Stimulated activated CD4-positive, alpha-beta T cell treated with anti-CD3 and anti-CD28 coated beads, Interleukin-4, amount 100 ng/mL, for 24 hours (primary cell): Measurements from ENCODE around the gene MID1IP1.

Experiments used
- DNase-seq: peaks from one replicate; pipeline ENCODE4 v3.0.0-alpha.2; 2020

Gene MID1IP1

GRCh38 chrX:38800981-38801845 is at the start of gene MID1IP1:
MID1IP1 (plus strand) TSS chrX:38801459; CDS start chrX:38804947, 3,488 bp downstream.
- peak; percentile 71 for DNase-seq

- peak; percentile 40 for DNase-seq
Observed at GRCh38 chrX:38754102-38754790, 47.0 kb upstream of the MID1IP1 start.

- no peak for DNase-seq
Observed at GRCh38 chrX:38754818-38755718, 46.2 kb upstream of the MID1IP1 start.

GRCh38 chrX:38760883-38761282 is 40.4 kb upstream of the MID1IP1 start:
- DNase-seq = no peak

- DNase-seq = peak; percentile 4
Observed at GRCh38 chrX:38768079-38768478, 33.2 kb upstream of the MID1IP1 start.

- no peak for DNase-seq
Observed at GRCh38 chrX:38770152-38770551, 31.1 kb upstream of the MID1IP1 start.

GRCh38 chrX:38774249-38774648 is 27.0 kb upstream of the MID1IP1 start:
- no peak for DNase-seq

GRCh38 chrX:38796946-38797345 is 4.3 kb upstream of the MID1IP1 start:
- DNase-seq = no peak

GRCh38 chrX:38798956-38799355 is 2.3 kb upstream of the MID1IP1 start:
- DNase-seq = no peak

GRCh38 chrX:38799995-38800580 is 1.2 kb upstream of the MID1IP1 start:
- no peak for DNase-seq

GRCh38 chrX:38803243-38803587 is 2.0 kb downstream of the MID1IP1 start:
- peak; percentile 4 for DNase-seq

- peak; percentile 64 for DNase-seq
Observed at GRCh38 chrX:38803588-38804431, 2.6 kb downstream of the MID1IP1 start.

- DNase-seq = no peak
Observed at GRCh38 chrX:38804432-38804681, 3.1 kb downstream of the MID1IP1 start.

- peak; percentile 32 for DNase-seq
Observed at GRCh38 chrX:38804682-38805431, 3.6 kb downstream of the MID1IP1 start.

GRCh38 chrX:38805432-38806389 is 4.5 kb downstream of the MID1IP1 start:
- DNase-seq = peak; percentile 64

- DNase-seq = no peak
Observed at GRCh38 chrX:38806875-38807621, 5.8 kb downstream of the MID1IP1 start.

- no peak for DNase-seq
Observed at GRCh38 chrX:38807873-38808272, 6.6 kb downstream of the MID1IP1 start.

- peak; percentile 12 for DNase-seq
Observed at GRCh38 chrX:38811515-38812243, 10.4 kb downstream of the MID1IP1 start.

- DNase-seq = peak; percentile 13
Observed at GRCh38 chrX:38816155-38816554, 14.9 kb downstream of the MID1IP1 start.
